Psoas muscle (tissue), 8 donors: ENCODE data around the gene OR6J1. TPM values are rescaled to one million over a fixed set of nuclear protein-coding genes. Genes with fewer than 3 reads are reported as not detected.

ENCODE experiments used
- ATAC-seq, 4 donors: fragments of 200-7000 bp; cut with Tn5 transposase; one replicate each; pipeline ENCODE4 v1.9.1; 2020; ENCODE audit warnings: moderate library complexity in 3 of 4, mild to moderate bottlenecking in 2 of 4
- DNase-seq, 2 donors: peaks; one replicate each; pipeline ENCODE4 v3.0.0-alpha.2; 2020
- H3K27ac ChIP-seq: fragments of 200-600 bp; one replicate; pipeline ENCODE4 v1.8.0; 2022
- H3K27me3 ChIP-seq, 3 donors: fragments of 200-600 bp in 1 of 3; one replicate each; pipeline versions ENCODE4 v1.6.1 to v1.8.0; 2013 to 2022; ENCODE audit warnings: low read length in 2 of 3, mild to moderate bottlenecking in 2 of 3, moderate library complexity in 1 of 3; ENCODE audit not compliant: insufficient read depth in 3 of 3
- H3K36me3 ChIP-seq, 2 donors: fragments of 200-600 bp in 1 of 2; one replicate each; pipeline versions ENCODE4 v1.6.1 to v1.8.0; 2013 to 2022; ENCODE audit warnings: low read depth in 1 of 2, mild to moderate bottlenecking in 1 of 2, moderate library complexity in 1 of 2; ENCODE audit not compliant: insufficient read depth in 1 of 2
- H3K4me1 ChIP-seq: fragments of 200-600 bp; one replicate; pipeline ENCODE4 v1.8.0; 2022
- H3K4me3 ChIP-seq: fragments of 200-600 bp; one replicate; pipeline ENCODE4 v1.8.0; 2022; ENCODE audit warnings: mild to moderate bottlenecking
- H3K9me3 ChIP-seq: fragments of 200-600 bp; one replicate; pipeline ENCODE4 v1.8.0; 2022
- CTCF ChIP-seq: fragments of 200-600 bp; IDR thresholded peaks from one replicate; pipeline ENCODE4 v1.8.0; 2022; ENCODE audit warnings: antibody characterized with exemption
- WGBS, 3 donors: extraction: QIAGEN DNeasy Blood & Tissue Kit; methylation state at CpG; one replicate each; pipeline versions ENCODE4 v1.1.6 to v1.1.7; 2013; 5-methylcytosine and 5-hydroxymethylcytosine counted together
- intact Hi-C, 2 donors: fragments of 100-400 bp; cut with DNase I; formaldehyde crosslinking; loops; one replicate each; pipeline versions ENCODE4 v1.11.0 to v1.14.2; 2022
- polyA plus RNA-seq, 3 donors: library from polyadenylated mRNA; stranded (reverse); fragments of 200-250 nt; gene quantifications; one replicate each; pipeline ENCODE4 v1.2.3, GENCODE V29; 2013
- total RNA-seq, 4 donors: library from RNA; stranded (reverse); fragmentation: NEBNext Ultra II Directional in 2 of 4; extraction: Animal tissue kit (Norgen Biotek cat#: 25700) in 2 of 4; gene quantifications; one replicate each; pipeline versions ENCODE4 v1.2.1 to v1.2.4, GENCODE V29; 2021 to 2023
- donor health status: healthy with polysubstance abuse.
- donor health status: DM: no; HTN: no; CAD: no; lungs with moderate emphysema.
- donor health status: Bipolar disorder and iron deficiency.
- donor health status: healthy.
- donor health status: DM: yes; HTN: yes; CAD: no.
- donor health status: DM: no; HTN: no; CAD: no.
- donor health status: DM: no; HTN: no; CAD: no.
- donor health status: DM: yes; HTN: yes; CAD: no.

The OR6J1 gene
- total and polyA plus RNA-seq, 7 donors = not detected

DNA sequence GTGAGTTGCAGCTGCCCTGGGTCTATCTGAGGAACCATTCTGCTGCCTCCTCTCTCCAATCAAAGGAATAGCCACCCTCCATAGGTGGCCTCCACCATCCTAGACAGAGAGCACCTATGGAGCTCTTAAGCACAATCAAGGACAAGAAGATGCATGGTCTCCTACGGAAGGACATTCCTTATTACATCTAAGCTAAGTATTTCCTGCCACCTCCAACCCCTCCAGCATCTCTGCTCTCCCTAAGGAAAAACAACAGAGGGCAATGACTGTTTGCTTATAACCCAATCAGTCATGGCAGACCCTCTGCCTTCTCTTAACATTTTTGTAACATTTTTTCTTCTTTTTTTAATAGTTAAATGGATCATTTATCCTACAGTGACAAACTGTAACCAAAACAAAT lies 14.8 kb upstream of the OR6J1 start:
- intact Hi-C loops = loop anchor here in 1 of 2 donors (10.0 kb wide), 1 partner anchor 196 kb away; no protein-coding TSS in a partner anchor
- Histone ChIP-seq H3K27ac (no peak overlapping the region), H3K4me3 (no peak overlapping the region), H3K4me1 (no peaks in the 10 kb centered on the region), H3K27me3 (no peaks in the 10 kb centered on the region), H3K36me3 (no peaks in the 10 kb centered on the region), H3K9me3 (no peaks in the 10 kb centered on the region)
- DNase-seq (no peak), ATAC-seq (no peak)
- no peak for TF ChIP-seq CTCF
- 40 to 46% (median 42%) methylated on average over 1 of the region's 1 CpG for WGBS, 3 donors

- no peak overlapping the region for H3K27ac ChIP-seq
Observed at GRCh38 chr14:22657861-22658260, 13.7 kb upstream of the OR6J1 start.

DNA sequence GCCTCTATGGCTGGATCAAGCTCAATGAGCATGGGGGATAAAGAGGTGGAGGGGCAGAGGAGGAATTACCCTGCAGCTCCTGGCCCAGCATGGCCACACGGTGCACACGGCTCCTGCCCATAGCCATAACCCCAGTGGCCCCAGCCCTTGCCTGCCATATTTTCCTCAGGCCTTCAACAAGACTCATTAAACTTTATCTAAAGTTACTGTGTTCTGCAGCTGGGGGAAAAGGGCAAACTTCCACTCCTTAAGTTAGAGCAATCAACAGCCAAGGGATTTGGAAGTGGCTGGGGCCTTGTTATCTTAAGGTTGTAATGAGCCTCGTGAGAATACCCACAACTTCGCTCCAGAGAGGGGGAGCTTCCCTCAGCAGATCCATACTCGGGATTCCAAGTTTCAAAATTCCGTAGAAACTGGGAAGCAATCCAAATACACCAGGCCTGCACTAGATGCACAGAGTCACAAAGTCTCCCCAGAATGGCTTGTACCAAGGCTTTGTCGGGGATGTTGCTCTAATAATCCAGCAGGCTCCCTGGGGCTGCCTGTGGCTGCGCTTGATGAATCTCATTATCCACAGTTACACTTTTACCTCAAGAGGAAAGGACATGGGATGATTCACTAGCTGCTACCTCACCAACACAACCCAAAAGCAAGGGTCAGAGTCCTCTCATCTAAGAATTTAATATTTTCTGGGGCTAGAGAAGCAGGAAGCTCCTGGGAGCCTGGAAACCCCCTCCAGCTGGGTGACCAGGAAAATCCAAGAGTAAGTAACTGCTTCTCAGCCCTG lies 13.0 kb upstream of the OR6J1 start:
- DNase-seq = no peak
- no peak for TF ChIP-seq CTCF

More at GRCh38 chr14:22657861-22658260, 13.7 kb upstream of the OR6J1 start:
- ATAC-seq (no peak), DNase-seq (no peak)
- TF ChIP-seq CTCF = peak; percentile 23
- H3K27me3 ChIP-seq = no peaks in the 10 kb centered on the region
- 91 to 96% (median 94%) methylated on average over 1 of the region's 1 CpG for WGBS, 3 donors
- H3K4me3 ChIP-seq = no peak overlapping the region
- no peaks in the 10 kb centered on the region for H3K36me3 ChIP-seq
- H3K9me3 ChIP-seq = no peaks in the 10 kb centered on the region
- H3K4me1 ChIP-seq = no peaks in the 10 kb centered on the region
- intact Hi-C loops = loop anchor here in 1 of 2 donors (10.0 kb wide), 1 partner anchor 197 kb away; no protein-coding TSS in a partner anchor

GRCh38 chr14:22656226-22656625 lies 12.1 kb upstream of the OR6J1 start:
- ATAC-seq = no peak
- 71 to 87% (median 86%) methylated on average over 2 of the region's 2 CpGs for WGBS, 3 donors
- intact Hi-C loops = loop anchor here in 1 of 2 donors (10.0 kb wide), 1 partner anchor 199 kb away; no protein-coding TSS in a partner anchor

More for the DNA sequence above, 13.0 kb upstream of the OR6J1 start:
- Histone ChIP-seq H3K27me3 (no peaks in the 10 kb centered on the region), H3K4me1 (no peaks in the 10 kb centered on the region), H3K9me3 (no peaks in the 10 kb centered on the region), H3K36me3 (no peaks in the 10 kb centered on the region), H3K27ac (no peak overlapping the region), H3K4me3 (no peak overlapping the region)
- no peak for ATAC-seq
- WGBS, 3 donors = 51 to 58% (median 55%) methylated on average over 8 of the region's 8 CpGs
- intact Hi-C loops = loop anchor here in 1 of 2 donors (10.0 kb wide), 1 partner anchor 198 kb away; no protein-coding TSS in a partner anchor

More at GRCh38 chr14:22656226-22656625, 12.1 kb upstream of the OR6J1 start:
- Histone ChIP-seq H3K36me3 (no peaks in the 10 kb centered on the region), H3K27ac (no peak overlapping the region), H3K4me1 (peaks cover 6% of the 10 kb centered on the region), H3K4me3 (no peak overlapping the region), H3K9me3 (no peaks in the 10 kb centered on the region), H3K27me3 (no peaks in the 10 kb centered on the region)
- no peak for DNase-seq
- no peak for TF ChIP-seq CTCF
